Measurements from ENCODE around the gene SLC31A1. TPM values are rescaled to one million over a fixed set of nuclear protein-coding genes. Genes with fewer than 3 reads are reported as not detected.
A peak's percentile ranks its signal among the peaks of the same experiment; 100 is the strongest.

The SLC31A1 gene
- total and polyA plus RNA-seq, 2 donors (not counting 3 experiments of a cell fraction or from before 2014, with no cell fraction given) = 13.5 to 22.7 TPM

GRCh38 chr9:113238202-113238858 is 17.0 kb downstream of the SLC31A1 start:
- H3K79me2 ChIP-seq (ENCODE audit: control insufficient read depth, insufficient read depth, low read length) = no peaks in the 10 kb centered on the region
- no peak overlapping the region for H3K4me2 ChIP-seq (ENCODE audit: insufficient read depth, low read length)
- ChIA-PET CTCF (no interaction called here), POLR2A (no interaction called here)
- H3K4me1 ChIP-seq (ENCODE audit: control insufficient read depth, extremely low read depth, insufficient read depth, low read length) = peaks cover 5% of the 10 kb centered on the region
- intact Hi-C loops (cut with micrococcal nuclease) (no loop called here), dilution Hi-C loops (cut with MboI; ENCODE audit: extremely low pct_ligation_motif_present, low sequenced_read_pairs) (no loop called here)
- FAIRE-seq (peak; percentile 50), DNase-seq (ENCODE audit: low read depth, low spot score) (no peak)
- H3K36me3 ChIP-seq (ENCODE audit: control insufficient read depth in 2 of 2, extremely low read depth in 1 of 2, insufficient read depth in 2 of 2, low read length in 2 of 2) = peaks cover 0 to 2% of the 10 kb centered on the region in 2 experiments
- no peaks in the 10 kb centered on the region for H3K27me3 ChIP-seq (ENCODE audit: control insufficient read depth in 2 of 2, insufficient read depth in 2 of 2, low read length in 2 of 2)
- H3K4me3 ChIP-seq (replicated peaks in 1 of 3; ENCODE audit: insufficient read depth in 1 of 3, low read depth in 1 of 3, low read length in 3 of 3) = no peak overlapping the region
- H3K9me1 ChIP-seq (replicated peaks; ENCODE audit: control insufficient read depth, extremely low read depth, insufficient read depth, low read length) = no peaks in the 10 kb centered on the region
- H3K27ac ChIP-seq (ENCODE audit: insufficient read depth, low read depth, low read length) = no peak overlapping the region
- no peak overlapping the region for H3K9ac ChIP-seq (replicated peaks; ENCODE audit: extremely low read depth, insufficient read depth, low read length)
- H4K20me1 ChIP-seq (replicated peaks; ENCODE audit: control insufficient read depth, extremely low read depth, insufficient read depth, low read length) = no peaks in the 10 kb centered on the region
- TF ChIP-seq GATA2 (IDR thresholded peaks at IDR 0.05; ENCODE audit: insufficient read depth, insufficient read length, low read depth, low read length) (no peak), JUN (IDR thresholded peaks at IDR 0.05; ENCODE audit: borderline replicate concordance, insufficient read depth, insufficient read length, low read depth) (no peak), POLR2A (IDR thresholded peaks at IDR 0.05; ENCODE audit: low read depth, low read length) (no peak), FOS (IDR thresholded peaks at IDR 0.05; ENCODE audit: borderline replicate concordance, insufficient read depth, low read length) (no peak), EZH2 (IDR thresholded peaks at IDR 0.05; ENCODE audit: borderline replicate concordance, low read depth, low read length, severe bottlenecking) (no peak), CTCF (IDR thresholded peaks at IDR 0.05; ENCODE audit: extremely low read depth in 1 of 2, insufficient read depth in 1 of 2, low read depth in 1 of 2, low read length in 2 of 2) (no peak), MAX (IDR thresholded peaks at IDR 0.05; ENCODE audit: insufficient read depth, insufficient read length) (no peak), POLR2AphosphoS5 (IDR thresholded peaks at IDR 0.05; ENCODE audit: insufficient read depth, low read depth, low read length) (no peak), MYC (IDR thresholded peaks at IDR 0.05; ENCODE audit: low read depth, low read length) (no peak)
- BruUV-seq (replicated peaks) = no TSS peak
- no peak overlapping the region for H2AFZ ChIP-seq (ENCODE audit: low read depth, low read length)
- no peaks in the 10 kb centered on the region for H3K9me3 ChIP-seq (replicated peaks; ENCODE audit: control insufficient read depth, insufficient read depth, low read length)
